CD4-positive, alpha-beta memory T cell (primary cell): ENCODE data around the gene ZBTB46. TPM values are rescaled to one million over a fixed set of nuclear protein-coding genes. Genes with fewer than 3 reads are reported as not detected.

Source experiments
- CTCF ChIA-PET: fragments of 350-600 bp; sonication (Branson Sonifier 250); formaldehyde crosslinking; loops from one replicate; lab custom pipeline; 2021; ENCODE audit warnings: inconsistent platforms; ENCODE audit not compliant: partially characterized antibody; lab: Charles Lee
- POLR2A ChIA-PET: fragments of 350-600 bp; sonication (Branson Sonifier 250); formaldehyde crosslinking; loops from one replicate; lab custom pipeline; 2021; ENCODE audit not compliant: partially characterized antibody; lab: Charles Lee
- DNase-seq, 5 donors: peaks; one replicate each; pipeline versions ENCODE4 v3.0.0 to v3.0.0-alpha.2; 2020 to 2022; ENCODE audit warnings: mixed read lengths in 1 of 5
- H3K27ac ChIP-seq: one replicate; pipeline ENCODE4 v1.7.0; 2013; ENCODE audit warnings: low read depth, low read length
- H3K27me3 ChIP-seq: 2 replicates; pipeline ENCODE4 v1.7.0; 2013; ENCODE audit warnings: mild to moderate bottlenecking, low read length, moderate library complexity; ENCODE audit not compliant: insufficient read depth
- H3K36me3 ChIP-seq: 2 replicates; pipeline ENCODE4 v1.7.0; 2013; ENCODE audit warnings: mild to moderate bottlenecking, low read length, moderate library complexity; ENCODE audit not compliant: insufficient read depth
- H3K4me1 ChIP-seq: 2 replicates; pipeline ENCODE4 v1.7.0; 2013; ENCODE audit warnings: mild to moderate bottlenecking, low read length, moderate library complexity; ENCODE audit not compliant: insufficient read depth
- H3K4me3 ChIP-seq, 2 donors: one replicate each; pipeline ENCODE4 v1.7.0; 2013; ENCODE audit warnings: low read length in 2 of 2, mild to moderate bottlenecking in 1 of 2
- H3K9me3 ChIP-seq, 2 donors: one replicate each; pipeline ENCODE4 v1.7.0; 2013; ENCODE audit warnings: low read length in 2 of 2, control low read depth in 1 of 2; ENCODE audit not compliant: control insufficient read depth in 1 of 2
- H3K27ac Mint-ChIP-seq, 7 donors: one replicate each; pipeline ENCODE4 v1.8.0; 2020 to 2021; ENCODE audit warnings: mixed read lengths in 7 of 7, mild to moderate bottlenecking in 6 of 7, inconsistent platforms in 3 of 7, moderate library complexity in 3 of 7
- H3K27me3 Mint-ChIP-seq, 2 donors: one replicate each; pipeline ENCODE4 v1.8.0; 2020 to 2021; ENCODE audit warnings: mixed read lengths in 2 of 2
- H3K36me3 Mint-ChIP-seq, 2 donors: one replicate each; pipeline ENCODE4 v1.8.0; 2020 to 2021; ENCODE audit warnings: mixed read lengths in 2 of 2, inconsistent platforms in 1 of 2, mild to moderate bottlenecking in 1 of 2
- H3K4me1 Mint-ChIP-seq, 4 donors: one replicate each; pipeline ENCODE4 v1.8.0; 2020 to 2021; ENCODE audit warnings: mixed read lengths in 4 of 4, mild to moderate bottlenecking in 1 of 4
- H3K4me3 Mint-ChIP-seq, 8 donors: one replicate each; pipeline ENCODE4 v1.8.0; 2020 to 2021; ENCODE audit warnings: mixed read lengths in 8 of 8, mild to moderate bottlenecking in 7 of 8, moderate library complexity in 6 of 8, inconsistent platforms in 3 of 8
- H3K9me3 Mint-ChIP-seq, 8 donors: one replicate each; pipeline ENCODE4 v1.8.0; 2020 to 2021; ENCODE audit warnings: mixed read lengths in 8 of 8, mild to moderate bottlenecking in 5 of 8, inconsistent platforms in 3 of 8, moderate library complexity in 1 of 8
- intact Hi-C: fragments of 100-400 bp; cut with micrococcal nuclease; formaldehyde crosslinking; loops from one replicate; pipeline ENCODE4 v1.15.1; 2023
- polyA plus RNA-seq, 2 donors: library from polyadenylated mRNA; unstranded; fragments of 300-500 nt; fragmentation: Illumina TruSeq; gene quantifications; one replicate each; pipeline ENCODE4 v1.2.3, GENCODE V29; 2021
- total RNA-seq, 2 experiments: library from RNA; stranded (reverse); gene quantifications; one replicate each; pipeline ENCODE4 v1.2.3, GENCODE V29; 2021

The ZBTB46 gene
- total and polyA plus RNA-seq, 4 experiments from 2014 or later, result 0.09 to 0.87 (median 0.28) TPM; not detected in 1

DNA sequence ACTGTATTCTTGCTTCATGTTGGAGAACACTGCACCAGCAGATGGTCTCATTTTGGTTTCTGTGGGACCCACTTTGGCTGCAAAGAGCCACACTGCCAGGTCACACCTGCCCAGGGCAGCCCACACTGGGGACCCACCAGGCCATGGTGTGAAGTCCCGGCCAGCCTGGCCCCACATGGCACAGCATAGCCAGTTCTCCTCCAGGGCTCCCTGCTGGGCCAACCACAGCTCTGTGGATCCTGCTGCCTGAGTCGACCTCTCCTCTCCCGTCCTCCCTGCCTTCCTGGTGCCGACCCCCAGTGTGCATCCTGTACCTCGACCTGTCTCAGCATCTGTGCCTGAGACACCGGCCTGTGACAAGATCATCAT, 126.3 kb downstream of the ZBTB46 start:
- H3K27ac Mint-ChIP-seq, result peak overlapping the region in 3 of 7 donors; percentile 59 to 80 (median 72)
- peaks cover 8 to 43% of the 10 kb centered on the region in 2 donors for H3K36me3 Mint-ChIP-seq
- H3K27ac ChIP-seq, result no peak overlapping the region
- peaks cover 36% of the 10 kb centered on the region for H3K36me3 ChIP-seq
- peak overlapping the region in 2 of 8 donors; percentile 33 to 49 for H3K4me3 Mint-ChIP-seq
- peaks cover 0 to 1% (median 0%) of the 10 kb centered on the region in 8 donors for H3K9me3 Mint-ChIP-seq
- no peaks in the 10 kb centered on the region for H3K9me3 ChIP-seq
- CTCF ChIA-PET, result interaction anchor here (1.0 kb wide), 1 partner anchor 167 kb away, joined by 3 read pairs; the partner anchor contains the start of gene PTK6
- H3K4me1 ChIP-seq, result peaks cover 41% of the 10 kb centered on the region
- no peaks in the 10 kb centered on the region for H3K27me3 Mint-ChIP-seq
- POLR2A ChIA-PET, result interaction anchor here (0.5 to 6.2 kb wide), 4 partner anchors 32 to 101 kb away, joined by 3 to 202 read pairs (median 4); partner anchors contain the start of genes LIME1 and SLC2A4RG
- peaks cover 15 to 54% (median 26%) of the 10 kb centered on the region in 4 donors for H3K4me1 Mint-ChIP-seq
- no peak overlapping the region for H3K4me3 ChIP-seq
- DNase-seq, result no peak
- intact Hi-C loops, result loop anchor here (5.0 kb wide), 1 partner anchor 278 kb away; the partner anchor contains the start of gene PRPF6
- H3K27me3 ChIP-seq, result no peaks in the 10 kb centered on the region

GRCh38 chr20:63703976-63704748, 126.9 kb downstream of the ZBTB46 start:
- Mint-ChIP-seq H3K27me3 (no peaks in the 10 kb centered on the region), H3K36me3 (peaks cover 8 to 38% of the 10 kb centered on the region in 2 donors), H3K9me3 (peaks cover 0 to 1% (median 0%) of the 10 kb centered on the region in 8 donors), H3K4me1 (peaks cover 14 to 50% (median 24%) of the 10 kb centered on the region in 4 donors), H3K27ac (peak overlapping the region in 3 of 7 donors; percentile 30 to 80 (median 59)), H3K4me3 (peak overlapping the region in 1 of 8 donors; percentile 46)
- no peak overlapping the region for H3K4me3 ChIP-seq
- H3K9me3 ChIP-seq, result no peaks in the 10 kb centered on the region
- H3K27me3 ChIP-seq, result no peaks in the 10 kb centered on the region
- peaks cover 33% of the 10 kb centered on the region for H3K36me3 ChIP-seq
- ChIA-PET POLR2A (interaction anchor here (0.9 to 1.5 kb wide), 2 partner anchors 34 to 36 kb away, joined by 3 to 6 read pairs; no protein-coding TSS in a partner anchor), CTCF (interaction anchor here (1.0 kb wide), 1 partner anchor 166 kb away, joined by 3 read pairs; the partner anchor contains the start of gene PTK6)
- intact Hi-C loops, result no loop called here
- no peak for DNase-seq
- peaks cover 40% of the 10 kb centered on the region for H3K4me1 ChIP-seq
- no peak overlapping the region for H3K27ac ChIP-seq

DNA sequence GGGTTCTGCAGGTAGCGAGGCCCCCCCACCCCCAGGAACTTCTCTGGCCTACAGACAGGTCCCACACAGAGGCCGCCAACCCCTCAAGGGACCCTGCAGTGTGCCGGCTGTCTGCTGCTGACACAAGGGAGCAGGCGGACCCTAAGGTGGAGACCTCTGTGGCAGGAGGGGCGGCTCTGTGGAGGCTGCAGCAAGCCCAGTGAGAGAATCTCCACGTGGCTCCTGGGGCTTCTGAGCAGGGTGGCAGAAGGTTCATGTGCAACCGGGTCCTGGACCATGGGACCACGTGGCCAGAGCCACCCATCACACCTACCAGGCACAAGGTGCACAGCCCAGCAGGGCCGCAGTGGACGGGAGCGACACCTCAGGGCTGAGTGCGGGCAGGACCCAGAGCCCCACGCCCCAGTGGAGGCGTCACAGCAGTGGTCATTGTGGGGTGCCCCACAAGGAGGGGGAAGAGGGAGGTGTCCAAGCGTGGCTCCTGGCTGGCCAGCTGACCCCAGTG, 127.5 kb downstream of the ZBTB46 start:
- ChIA-PET POLR2A (interaction anchor here (0.9 to 1.5 kb wide), 4 partner anchors 16 to 37 kb away, joined by 3 to 6 read pairs (median 4); partner anchors contain the start of gene LIME1), CTCF (interaction anchor here (1.0 kb wide), 1 partner anchor 166 kb away, joined by 3 read pairs; the partner anchor contains the start of gene PTK6)
- H3K9me3 ChIP-seq, result no peaks in the 10 kb centered on the region
- intact Hi-C loops, result no loop called here
- peak in 1 of 5 donors; percentile 26 for DNase-seq
- H3K27me3 ChIP-seq, result no peaks in the 10 kb centered on the region
- Mint-ChIP-seq H3K36me3 (peaks cover 8 to 33% of the 10 kb centered on the region in 2 donors), H3K27me3 (no peaks in the 10 kb centered on the region), H3K27ac (no peak overlapping the region), H3K4me1 (peaks cover 9 to 43% (median 19%) of the 10 kb centered on the region in 4 donors), H3K4me3 (no peak overlapping the region), H3K9me3 (peaks cover 0 to 1% (median 0%) of the 10 kb centered on the region in 8 donors)
- H3K4me1 ChIP-seq, result peaks cover 40% of the 10 kb centered on the region
- no peak overlapping the region for H3K27ac ChIP-seq
- H3K4me3 ChIP-seq, result no peak overlapping the region
- H3K36me3 ChIP-seq, result peaks cover 32% of the 10 kb centered on the region

DNA sequence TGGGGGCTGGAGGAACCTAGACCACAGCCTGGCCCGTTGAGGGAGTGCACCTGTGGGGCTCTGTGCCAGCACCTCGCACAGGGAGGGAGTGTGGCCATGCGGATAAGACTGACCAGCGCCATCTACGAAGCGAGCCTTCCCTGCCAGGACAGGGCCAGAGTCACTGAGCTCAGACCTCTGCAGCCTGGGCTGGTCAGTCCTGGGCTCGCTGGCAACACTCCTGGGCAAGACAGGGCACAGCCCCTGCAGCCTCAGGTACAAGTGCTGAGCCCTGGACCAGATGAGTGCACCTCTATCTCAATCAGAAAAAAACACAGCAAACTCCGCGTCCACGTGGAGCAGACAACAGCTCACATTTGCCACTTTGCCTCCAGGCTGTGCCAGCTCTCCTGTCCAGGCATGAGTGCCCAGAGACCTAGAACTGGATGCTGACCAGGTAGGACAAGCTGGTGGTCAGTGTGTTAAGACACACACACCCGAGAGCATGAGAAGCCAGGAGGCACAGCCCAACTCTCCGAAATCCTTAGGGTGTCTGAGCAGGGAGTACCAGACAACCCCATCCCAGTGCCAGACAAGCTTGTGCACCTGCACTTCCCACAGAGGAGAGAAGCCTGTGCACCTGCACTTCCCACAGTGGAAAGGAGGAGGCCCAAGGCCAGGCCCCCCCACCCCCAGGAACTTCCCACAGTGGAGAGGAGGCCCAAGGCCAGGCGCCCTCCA, 128.2 kb downstream of the ZBTB46 start:
- Mint-ChIP-seq H3K27ac (peak overlapping the region in 2 of 7 donors; percentile 35 to 43), H3K4me3 (no peak overlapping the region), H3K36me3 (peaks cover 8 to 30% of the 10 kb centered on the region in 2 donors), H3K9me3 (peaks cover 0 to 1% (median 0%) of the 10 kb centered on the region in 8 donors), H3K27me3 (no peaks in the 10 kb centered on the region), H3K4me1 (peaks cover 9 to 44% (median 18%) of the 10 kb centered on the region in 4 donors)
- Histone ChIP-seq H3K27me3 (no peaks in the 10 kb centered on the region), H3K36me3 (peaks cover 32% of the 10 kb centered on the region), H3K4me3 (no peak overlapping the region), H3K4me1 (peaks cover 41% of the 10 kb centered on the region), H3K27ac (no peak overlapping the region), H3K9me3 (no peaks in the 10 kb centered on the region)
- peak in 1 of 5 donors; percentile 19 for DNase-seq
- ChIA-PET CTCF (no interaction called here), POLR2A (interaction anchor here (0.9 to 2.1 kb wide), 3 partner anchors 15 to 36 kb away, joined by 3 to 8 read pairs (median 5); partner anchors contain the start of genes LIME1 and SLC2A4RG)
- intact Hi-C loops, result no loop called here

GRCh38 chr20:63702036-63702665, 128.9 kb downstream of the ZBTB46 start:
- no peak overlapping the region for H3K27ac ChIP-seq
- Mint-ChIP-seq H3K4me1 (peaks cover 11 to 51% (median 18%) of the 10 kb centered on the region in 4 donors), H3K9me3 (peaks cover 0 to 1% (median 0%) of the 10 kb centered on the region in 8 donors), H3K27ac (peak overlapping the region in 3 of 7 donors; percentile 37 to 51 (median 48)), H3K4me3 (peak overlapping the region in 1 of 8 donors; percentile 54), H3K27me3 (no peaks in the 10 kb centered on the region), H3K36me3 (peaks cover 8 to 29% of the 10 kb centered on the region in 2 donors)
- H3K36me3 ChIP-seq, result peaks cover 32% of the 10 kb centered on the region
- H3K9me3 ChIP-seq, result no peaks in the 10 kb centered on the region
- H3K4me3 ChIP-seq, result no peak overlapping the region
- no peak for DNase-seq
- H3K4me1 ChIP-seq, result peaks cover 49% of the 10 kb centered on the region
- CTCF ChIA-PET, result no interaction called here
- POLR2A ChIA-PET, result interaction anchor here (1.1 to 2.1 kb wide), 3 partner anchors 14 to 37 kb away, joined by 3 to 8 read pairs (median 3); partner anchors contain the start of gene SLC2A4RG
- no peaks in the 10 kb centered on the region for H3K27me3 ChIP-seq
- intact Hi-C loops, result no loop called here

- CTCF ChIA-PET, result no interaction called here
- peak in 1 of 5 donors; percentile 30 for DNase-seq
- POLR2A ChIA-PET, result interaction anchor here (1.1 to 2.1 kb wide), 3 partner anchors 32 to 37 kb away, joined by 3 to 8 read pairs (median 4); partner anchors contain the start of genes LIME1 and SLC2A4RG
- Mint-ChIP-seq H3K36me3 (peaks cover 3 to 23% of the 10 kb centered on the region in 2 donors), H3K27me3 (no peaks in the 10 kb centered on the region), H3K27ac (peak overlapping the region in 1 of 7 donors; percentile 75), H3K4me1 (peaks cover 7 to 50% (median 15%) of the 10 kb centered on the region in 4 donors), H3K9me3 (peaks cover 0 to 1% (median 0%) of the 10 kb centered on the region in 8 donors), H3K4me3 (peak overlapping the region in 1 of 8 donors; percentile 35)
- Histone ChIP-seq H3K4me1 (peaks cover 49% of the 10 kb centered on the region), H3K4me3 (no peak overlapping the region), H3K27ac (no peak overlapping the region), H3K36me3 (peaks cover 31% of the 10 kb centered on the region), H3K9me3 (no peaks in the 10 kb centered on the region), H3K27me3 (no peaks in the 10 kb centered on the region)
- intact Hi-C loops, result no loop called here
Measured at GRCh38 chr20:63701329-63702035, 129.6 kb downstream of the ZBTB46 start.
